ENCODE measurements around the gene UQCR11. TPM values are rescaled to one million over a fixed set of nuclear protein-coding genes. Genes with fewer than 3 reads are reported as not detected.

UQCR11 gene
- total and polyA plus RNA-seq, 4 donors = 127 to 251 (median 154) TPM

DNA sequence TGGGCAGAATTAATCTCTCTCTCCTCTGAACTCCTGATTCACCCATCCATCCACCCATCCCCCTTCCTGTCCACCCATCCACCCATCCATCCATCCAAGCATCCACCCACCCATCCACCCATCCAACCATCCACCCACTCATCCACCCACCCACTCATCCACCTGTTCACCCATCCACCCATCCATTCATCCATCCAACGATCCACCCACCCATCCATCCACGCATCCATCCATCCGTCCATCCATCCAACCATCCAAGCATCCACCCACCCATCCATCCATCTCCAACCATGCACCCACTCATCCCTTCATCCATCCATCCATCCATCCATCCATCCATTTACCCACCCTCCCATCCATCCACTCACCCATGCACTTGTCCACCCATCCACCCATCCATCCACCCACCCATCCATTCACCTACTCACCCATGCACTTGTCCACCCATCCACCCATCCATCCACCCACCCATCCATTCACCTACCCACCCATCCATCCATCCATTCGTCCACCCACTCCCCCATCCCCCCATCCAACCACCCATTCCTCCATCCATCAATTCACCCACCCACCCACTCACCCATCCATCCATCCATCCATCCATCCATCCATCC, 55.8 kb downstream of the UQCR11 start:
- DNase-seq = no peak

More for the DNA sequence above, 55.8 kb downstream of the UQCR11 start:
- 86 to 95% methylated on average over 4 of the region's 4 CpGs for WGBS, 2 donors
- no peaks in the 10 kb centered on the region for H3K4me1 ChIP-seq (ENCODE audit: control insufficient read depth in 1 of 2, insufficient read depth in 2 of 2, low read length in 2 of 2)
- no peak for ATAC-seq (ENCODE audit: low FRiP score)
- no peaks in the 10 kb centered on the region for H3K36me3 ChIP-seq (ENCODE audit: control insufficient read depth in 1 of 2, insufficient read depth in 2 of 2, low read length in 1 of 2)
- no peaks in the 10 kb centered on the region for H3K27me3 ChIP-seq (ENCODE audit: control insufficient read depth in 1 of 2, insufficient read depth in 2 of 2, low read length in 1 of 2)
- H3K4me3 ChIP-seq (ENCODE audit: low read length in 2 of 2) = no peak overlapping the region
- no peaks in the 10 kb centered on the region for H3K9me3 ChIP-seq (ENCODE audit: control insufficient read depth, low read length)
- H3K27ac ChIP-seq (ENCODE audit: low read depth in 1 of 2, low read length in 2 of 2) = no peak overlapping the region
- intact Hi-C loops (cut with DNase I) = loop anchor here (5.0 to 10.0 kb wide), 2 partner anchors 123 to 275 kb away; no protein-coding TSS in a partner anchor

Other genes starting within 250 kb of the UQCR11 start
- gene NDUFS7, start 221.6 kb downstream of the UQCR11 start, total RNA-seq = 10 to 100 TPM; 47.7 to 47.8 TPM
- gene NDUFS7, start 221.6 kb downstream of the UQCR11 start, polyA plus RNA-seq = 100 to 1,000 TPM in 1 of 2 donors, 10 to 100 TPM in 1; 72.6 to 105 TPM
- 10 to 100 TPM in 1 of 2 donors, 1 to 10 TPM in 1; 7.9 to 16.1 TPM for gene GAMT, start 203.9 kb downstream of the UQCR11 start, total RNA-seq
- gene GAMT, start 203.9 kb downstream of the UQCR11 start, polyA plus RNA-seq = 10 to 100 TPM; 21.2 to 40.2 TPM
- 10 to 100 TPM; 75.2 to 77.9 TPM for gene DAZAP1, start 197.9 kb downstream of the UQCR11 start, total RNA-seq
- gene DAZAP1, start 197.9 kb downstream of the UQCR11 start, polyA plus RNA-seq = 10 to 100 TPM; 44.8 to 79.0 TPM
- gene RPS15, start 167.1 kb downstream of the UQCR11 start, total RNA-seq = 100 to 1,000 TPM; 707 to 750 TPM
- gene RPS15, start 167.1 kb downstream of the UQCR11 start, polyA plus RNA-seq = 1,000 to 10,000 TPM; 2,784 to 2,878 TPM
- gene APC2, start 155.3 kb downstream of the UQCR11 start, total RNA-seq = under 1 TPM; 0.26 to 0.42 TPM
- gene APC2, start 155.3 kb downstream of the UQCR11 start, polyA plus RNA-seq = under 1 TPM in 1 of 2 donors, not detected in 1; 0.03 TPM
- 10 to 100 TPM; 19.7 to 26.0 TPM for gene C19orf25, start 126.2 kb downstream of the UQCR11 start, total RNA-seq
- 10 to 100 TPM; 19.0 to 33.5 TPM for gene C19orf25, start 126.2 kb downstream of the UQCR11 start, polyA plus RNA-seq
- 1 to 10 TPM in 1 of 2 donors, not detected in 1; 3.1 TPM for gene PCSK4, start 115.1 kb downstream of the UQCR11 start, total RNA-seq
- gene PCSK4, start 115.1 kb downstream of the UQCR11 start, polyA plus RNA-seq = 1 to 10 TPM in 1 of 2 donors, under 1 TPM in 1; 0.75 to 6.0 TPM
- gene REEP6, start 114.3 kb downstream of the UQCR11 start, total RNA-seq = 1 to 10 TPM in 1 of 2 donors, under 1 TPM in 1; 0.71 to 1.6 TPM
- gene REEP6, start 114.3 kb downstream of the UQCR11 start, polyA plus RNA-seq = 10 to 100 TPM in 1 of 2 donors, 1 to 10 TPM in 1; 2.2 to 16.5 TPM
- gene ADAMTSL5, start 92.4 kb downstream of the UQCR11 start, total RNA-seq = 10 to 100 TPM in 1 of 2 donors, 1 to 10 TPM in 1; 6.2 to 18.2 TPM
- 1 to 10 TPM; 3.1 to 6.1 TPM for gene ADAMTSL5, start 92.4 kb downstream of the UQCR11 start, polyA plus RNA-seq
- not detected for gene PLK5, start 81.4 kb downstream of the UQCR11 start, total RNA-seq
- under 1 TPM in 1 of 2 donors, not detected in 1; 0.15 TPM for gene PLK5, start 81.4 kb downstream of the UQCR11 start, polyA plus RNA-seq
- gene MEX3D, start 37.1 kb downstream of the UQCR11 start, total RNA-seq = 10 to 100 TPM; 16.1 to 20.5 TPM
- gene MEX3D, start 37.1 kb downstream of the UQCR11 start, polyA plus RNA-seq = 1 to 10 TPM; 3.6 to 6.3 TPM
- 10 to 100 TPM; 60.9 to 63.2 TPM for gene MBD3, start 12.6 kb downstream of the UQCR11 start, total RNA-seq
- 100 to 1,000 TPM in 1 of 2 donors, 10 to 100 TPM in 1; 37.6 to 106 TPM for gene MBD3, start 12.6 kb downstream of the UQCR11 start, polyA plus RNA-seq
- 10 to 100 TPM; 32.0 to 50.4 TPM for gene TCF3, start 47.2 kb upstream of the UQCR11 start, total RNA-seq
- gene TCF3, start 47.2 kb upstream of the UQCR11 start, polyA plus RNA-seq = 10 to 100 TPM; 23.7 to 36.2 TPM
- gene ONECUT3, start 148.0 kb upstream of the UQCR11 start, total RNA-seq = not detected
- under 1 TPM in 1 of 2 donors, not detected in 1; 0.03 TPM for gene ONECUT3, start 148.0 kb upstream of the UQCR11 start, polyA plus RNA-seq
- gene ATP8B3, start 206.8 kb upstream of the UQCR11 start, total RNA-seq = 1 to 10 TPM; 1.8 to 4.7 TPM
- under 1 TPM; 0.38 to 0.63 TPM for gene ATP8B3, start 206.8 kb upstream of the UQCR11 start, polyA plus RNA-seq
- gene REXO1, start 243.0 kb upstream of the UQCR11 start, total RNA-seq = 10 to 100 TPM; 27.7 to 29.9 TPM
- 10 to 100 TPM in 1 of 2 donors, 1 to 10 TPM in 1; 4.8 to 25.6 TPM for gene REXO1, start 243.0 kb upstream of the UQCR11 start, polyA plus RNA-seq

Data from aorta (tissue), 5 donors.